ENCODE data around the gene GDF10. TPM values are rescaled to one million over a fixed set of nuclear protein-coding genes. Genes with fewer than 3 reads are reported as not detected.

The GDF10 gene
- total and polyA plus RNA-seq, 2 donors (not counting 3 experiments of a cell fraction or from before 2014, with no cell fraction given): not detected

DNA sequence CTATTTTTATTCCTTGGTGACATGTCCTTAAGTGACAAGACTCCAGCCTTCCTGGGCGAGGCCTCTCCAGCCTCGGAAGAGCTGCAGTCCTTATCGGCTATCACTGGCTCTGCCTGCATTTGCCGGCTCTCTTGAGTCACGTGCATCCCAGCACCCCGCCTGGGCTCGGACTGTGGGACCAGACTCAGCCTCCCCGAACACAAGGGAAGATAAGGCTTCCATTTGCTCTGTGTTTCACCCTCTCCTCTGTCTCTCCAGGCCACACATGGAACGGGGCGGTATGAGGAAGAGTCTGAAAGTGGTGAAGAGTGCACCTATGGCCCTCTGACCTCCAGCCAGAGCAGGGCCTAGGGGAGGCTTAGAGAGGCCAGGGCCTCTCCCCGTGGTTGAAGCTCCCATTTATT is 26.9 kb downstream of the GDF10 start:
- Histone ChIP-seq H2AFZ (ENCODE audit: low read depth, low read length) (no peak overlapping the region), H3K9me1 (replicated peaks; ENCODE audit: control insufficient read depth, extremely low read depth, insufficient read depth, low read length) (no peaks in the 10 kb centered on the region), H3K4me2 (ENCODE audit: insufficient read depth, low read length) (no peak overlapping the region), H4K20me1 (replicated peaks; ENCODE audit: control insufficient read depth, extremely low read depth, insufficient read depth, low read length) (no peaks in the 10 kb centered on the region), H3K9me3 (replicated peaks; ENCODE audit: control insufficient read depth, insufficient read depth, low read length) (no peaks in the 10 kb centered on the region), H3K27ac (ENCODE audit: insufficient read depth, low read depth, low read length) (no peak overlapping the region), H3K79me2 (ENCODE audit: control insufficient read depth, insufficient read depth, low read length) (no peaks in the 10 kb centered on the region), H3K4me1 (ENCODE audit: control insufficient read depth, extremely low read depth, insufficient read depth, low read length) (no peaks in the 10 kb centered on the region), H3K9ac (replicated peaks; ENCODE audit: extremely low read depth, insufficient read depth, low read length) (no peak overlapping the region), H3K4me3 (replicated peaks in 1 of 3; ENCODE audit: insufficient read depth in 1 of 3, low read depth in 1 of 3, low read length in 3 of 3) (no peak overlapping the region), H3K27me3 (ENCODE audit: control insufficient read depth in 2 of 2, insufficient read depth in 2 of 2, low read length in 2 of 2) (peaks cover 2 to 3% of the 10 kb centered on the region in 2 experiments), H3K36me3 (ENCODE audit: control insufficient read depth in 2 of 2, extremely low read depth in 1 of 2, insufficient read depth in 2 of 2, low read length in 2 of 2) (no peaks in the 10 kb centered on the region)
- dilution Hi-C loops (cut with MboI; ENCODE audit: extremely low pct_ligation_motif_present, low sequenced_read_pairs) (no loop called here), intact Hi-C loops (cut with micrococcal nuclease) (no loop called here)
- FAIRE-seq: no peak
- POLR2A ChIA-PET: no interaction called here
- TF ChIP-seq POLR2A (IDR thresholded peaks at IDR 0.05; ENCODE audit: low read depth, low read length): no peak
- TF ChIP-seq GATA2 (IDR thresholded peaks at IDR 0.05; ENCODE audit: insufficient read depth, insufficient read length, low read depth, low read length): no peak
- TF ChIP-seq, protein P1, sequence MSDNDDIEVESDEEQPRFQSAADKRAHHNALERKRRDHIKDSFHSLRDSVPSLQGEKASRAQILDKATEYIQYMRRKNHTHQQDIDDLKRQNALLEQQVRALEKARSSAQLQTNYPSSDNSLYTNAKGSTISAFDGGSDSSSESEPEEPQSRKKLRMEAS (IDR thresholded peaks at IDR 0.05; ENCODE audit: insufficient read depth, insufficient read length): no peak
- no peak for TF ChIP-seq JUN (IDR thresholded peaks at IDR 0.05; ENCODE audit: borderline replicate concordance, insufficient read depth, insufficient read length, low read depth)
- TF ChIP-seq FOS (IDR thresholded peaks at IDR 0.05; ENCODE audit: borderline replicate concordance, insufficient read depth, low read length): no peak
- TF ChIP-seq MYC (IDR thresholded peaks at IDR 0.05; ENCODE audit: low read depth, low read length): no peak
- TF ChIP-seq, protein P2, sequence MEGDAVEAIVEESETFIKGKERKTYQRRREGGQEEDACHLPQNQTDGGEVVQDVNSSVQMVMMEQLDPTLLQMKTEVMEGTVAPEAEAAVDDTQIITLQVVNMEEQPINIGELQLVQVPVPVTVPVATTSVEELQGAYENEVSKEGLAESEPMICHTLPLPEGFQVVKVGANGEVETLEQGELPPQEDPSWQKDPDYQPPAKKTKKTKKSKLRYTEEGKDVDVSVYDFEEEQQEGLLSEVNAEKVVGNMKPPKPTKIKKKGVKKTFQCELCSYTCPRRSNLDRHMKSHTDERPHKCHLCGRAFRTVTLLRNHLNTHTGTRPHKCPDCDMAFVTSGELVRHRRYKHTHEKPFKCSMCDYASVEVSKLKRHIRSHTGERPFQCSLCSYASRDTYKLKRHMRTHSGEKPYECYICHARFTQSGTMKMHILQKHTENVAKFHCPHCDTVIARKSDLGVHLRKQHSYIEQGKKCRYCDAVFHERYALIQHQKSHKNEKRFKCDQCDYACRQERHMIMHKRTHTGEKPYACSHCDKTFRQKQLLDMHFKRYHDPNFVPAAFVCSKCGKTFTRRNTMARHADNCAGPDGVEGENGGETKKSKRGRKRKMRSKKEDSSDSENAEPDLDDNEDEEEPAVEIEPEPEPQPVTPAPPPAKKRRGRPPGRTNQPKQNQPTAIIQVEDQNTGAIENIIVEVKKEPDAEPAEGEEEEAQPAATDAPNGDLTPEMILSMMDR (IDR thresholded peaks at IDR 0.05; ENCODE audit: extremely low read depth in 1 of 2, insufficient read depth in 1 of 2, low read depth in 1 of 2, low read length in 2 of 2): no peak
- TF ChIP-seq POLR2AphosphoS5 (IDR thresholded peaks at IDR 0.05; ENCODE audit: insufficient read depth, low read depth, low read length): no peak
- no peak for TF ChIP-seq EZH2 (IDR thresholded peaks at IDR 0.05; ENCODE audit: borderline replicate concordance, low read depth, low read length, severe bottlenecking)
- BruUV-seq (replicated peaks): no TSS peak
- DNase-seq (ENCODE audit: low read depth, low spot score): no peak
- CTCF ChIA-PET: no interaction called here
